Urothelium cell line (cell line): ENCODE results near the gene NARS2.
A peak's percentile ranks its signal among the peaks of the same experiment; 100 is the strongest.
"Not testable (repeated sequence)": the region's sequence is repeated elsewhere in the genome, so short reads cannot be mapped to it uniquely, and the experiment has no call there.

Experiments
- DNase-seq: peaks from one replicate; pipeline ENCODE4 v3.0.0; 2011; ENCODE audit warnings: low spot score, mixed read lengths
- FAIRE-seq: peaks from 2 replicates; lab custom pipeline; 2011; peaks lifted over from hg19 to GRCh38; lab: Jason Lieb, UNC

Gene NARS2, protein sequence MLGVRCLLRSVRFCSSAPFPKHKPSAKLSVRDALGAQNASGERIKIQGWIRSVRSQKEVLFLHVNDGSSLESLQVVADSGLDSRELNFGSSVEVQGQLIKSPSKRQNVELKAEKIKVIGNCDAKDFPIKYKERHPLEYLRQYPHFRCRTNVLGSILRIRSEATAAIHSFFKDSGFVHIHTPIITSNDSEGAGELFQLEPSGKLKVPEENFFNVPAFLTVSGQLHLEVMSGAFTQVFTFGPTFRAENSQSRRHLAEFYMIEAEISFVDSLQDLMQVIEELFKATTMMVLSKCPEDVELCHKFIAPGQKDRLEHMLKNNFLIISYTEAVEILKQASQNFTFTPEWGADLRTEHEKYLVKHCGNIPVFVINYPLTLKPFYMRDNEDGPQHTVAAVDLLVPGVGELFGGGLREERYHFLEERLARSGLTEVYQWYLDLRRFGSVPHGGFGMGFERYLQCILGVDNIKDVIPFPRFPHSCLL

DNA sequence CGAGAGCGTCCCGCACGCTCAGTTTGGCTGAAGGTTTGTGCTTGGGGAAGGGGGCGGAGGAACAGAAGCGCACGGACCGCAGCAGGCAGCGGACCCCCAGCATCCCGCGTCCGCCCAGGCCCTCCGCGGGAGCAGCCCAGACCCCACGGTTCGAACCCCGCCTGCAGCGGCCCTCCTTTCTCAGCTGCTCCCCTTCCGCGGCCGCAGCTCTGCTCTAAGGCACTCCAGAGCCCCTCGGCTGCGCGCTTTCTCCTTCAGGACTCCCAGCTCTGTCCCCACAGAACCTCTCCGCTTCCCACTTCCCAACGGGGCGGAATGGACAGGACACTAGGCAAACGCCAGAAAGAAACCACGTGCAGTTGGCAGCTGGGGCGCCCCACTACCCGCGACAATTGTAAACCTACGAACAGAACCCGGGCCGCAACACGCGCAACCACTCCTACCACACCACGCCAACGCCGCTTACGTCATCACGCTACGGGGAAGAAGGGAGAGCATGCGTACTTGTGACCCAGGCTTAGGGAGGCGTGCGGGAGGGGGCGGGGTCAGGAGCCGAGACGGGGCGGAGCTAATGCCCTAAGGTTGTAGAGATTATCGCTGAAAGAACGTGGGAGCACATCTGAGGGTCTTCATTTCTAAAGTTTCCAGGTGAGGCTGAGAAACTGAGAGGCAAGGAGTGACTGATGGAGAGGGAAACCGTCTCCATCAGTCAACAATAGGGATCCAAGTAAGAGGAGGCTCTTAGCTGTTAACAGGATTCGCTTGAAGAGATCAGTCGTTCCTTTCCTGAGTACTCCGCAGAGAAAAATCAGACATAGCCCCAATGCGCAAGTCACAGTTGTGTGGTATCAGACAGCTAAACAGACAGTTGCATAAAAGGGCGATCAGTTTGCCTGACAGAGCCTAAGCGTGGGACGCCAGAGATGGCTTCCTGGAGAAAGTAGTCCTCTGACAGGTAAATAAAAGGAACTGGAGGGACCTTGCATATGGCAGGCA, at the start of gene NARS2:
Gene NARS2 (minus strand): TSS at position 479 of the 996 bp plus-strand sequence. CDS start 376 bp downstream, at position 103.
- DNase-seq: peak; percentile 99
- peak; percentile 94 for FAIRE-seq

DNA sequence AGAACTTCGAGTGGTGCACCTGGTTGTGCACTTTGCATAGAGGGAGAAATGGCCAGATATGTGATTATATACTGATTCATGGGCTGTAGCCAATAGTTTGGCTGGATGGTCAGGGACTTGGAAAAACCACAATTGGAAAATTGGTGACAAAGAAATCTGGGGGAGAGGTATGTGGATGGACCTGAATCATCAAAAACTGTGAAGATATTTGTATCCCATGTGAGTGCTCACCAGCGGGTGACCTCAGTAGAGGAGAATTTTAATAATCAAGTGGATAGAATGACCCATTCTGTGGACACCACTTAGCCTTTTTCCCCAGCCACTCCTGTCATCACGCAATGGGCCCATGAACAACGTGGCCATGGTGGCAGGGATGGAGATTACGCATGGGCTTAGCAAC, 48.0 kb upstream of the NARS2 start:
- no peak for DNase-seq
- FAIRE-seq: no peak

DNA sequence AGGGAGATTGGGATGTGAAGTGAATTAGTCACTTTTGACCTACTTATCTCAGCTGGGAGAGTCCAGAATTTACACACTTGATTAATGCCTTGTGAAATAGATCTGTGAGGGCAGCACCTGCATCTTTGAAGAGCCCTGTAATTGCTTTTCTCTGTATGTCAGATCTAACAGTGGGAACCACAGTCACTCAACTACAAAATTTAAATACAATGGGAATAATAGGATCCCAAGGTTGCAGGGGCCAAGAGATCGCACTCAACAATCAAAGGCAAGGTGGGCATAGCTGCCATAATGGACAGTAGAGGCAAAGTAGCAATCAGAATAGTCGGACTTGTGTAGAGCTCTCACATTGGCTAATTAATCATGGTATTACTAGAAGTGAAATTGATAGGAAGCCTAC, 45.5 kb upstream of the NARS2 start:
- FAIRE-seq (no peak), DNase-seq (no peak)

DNA sequence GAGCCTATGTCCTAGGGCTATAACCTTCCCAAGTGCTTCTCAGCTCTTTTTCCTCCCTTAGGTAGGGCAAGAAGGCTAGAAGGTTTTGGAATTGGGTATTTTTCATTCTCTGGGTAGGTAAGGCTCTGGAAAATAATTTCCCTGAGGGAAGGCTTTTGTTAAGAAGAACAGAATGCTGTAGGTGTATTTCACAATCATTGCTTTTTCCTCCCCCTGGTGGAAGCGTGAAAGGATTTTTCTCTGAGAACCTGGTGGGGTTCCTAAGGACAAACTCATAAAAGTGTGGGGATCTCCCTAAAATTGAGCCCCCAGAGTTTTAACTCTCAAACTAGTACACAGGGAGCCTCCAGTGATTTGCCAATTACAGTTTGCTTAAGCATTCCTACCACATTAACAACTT, 41.1 kb upstream of the NARS2 start:
- DNase-seq (no peak), FAIRE-seq (no peak)

DNA sequence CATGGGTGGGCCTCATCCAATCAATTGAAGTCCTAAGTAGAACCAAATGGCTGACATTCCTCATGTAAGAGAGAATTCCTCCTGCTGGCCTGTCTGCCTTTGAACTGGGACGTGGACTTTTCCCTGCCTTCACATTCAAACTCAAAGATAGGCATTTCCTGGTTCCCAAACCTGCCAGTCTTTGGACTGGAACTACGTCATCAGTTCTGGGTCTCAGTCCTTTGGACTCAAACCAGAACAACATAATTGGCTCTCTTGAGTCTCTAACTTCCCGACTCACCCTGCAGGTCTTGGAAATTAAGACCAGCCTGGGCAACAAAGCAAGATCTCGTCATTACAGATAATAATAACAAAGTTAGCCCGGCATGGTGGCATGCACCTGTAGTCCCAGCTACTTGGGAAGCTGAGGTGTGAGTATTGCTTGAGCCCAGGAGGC, 38.7 kb upstream of the NARS2 start:
- no peak for DNase-seq
- FAIRE-seq: peak; percentile 70

DNA sequence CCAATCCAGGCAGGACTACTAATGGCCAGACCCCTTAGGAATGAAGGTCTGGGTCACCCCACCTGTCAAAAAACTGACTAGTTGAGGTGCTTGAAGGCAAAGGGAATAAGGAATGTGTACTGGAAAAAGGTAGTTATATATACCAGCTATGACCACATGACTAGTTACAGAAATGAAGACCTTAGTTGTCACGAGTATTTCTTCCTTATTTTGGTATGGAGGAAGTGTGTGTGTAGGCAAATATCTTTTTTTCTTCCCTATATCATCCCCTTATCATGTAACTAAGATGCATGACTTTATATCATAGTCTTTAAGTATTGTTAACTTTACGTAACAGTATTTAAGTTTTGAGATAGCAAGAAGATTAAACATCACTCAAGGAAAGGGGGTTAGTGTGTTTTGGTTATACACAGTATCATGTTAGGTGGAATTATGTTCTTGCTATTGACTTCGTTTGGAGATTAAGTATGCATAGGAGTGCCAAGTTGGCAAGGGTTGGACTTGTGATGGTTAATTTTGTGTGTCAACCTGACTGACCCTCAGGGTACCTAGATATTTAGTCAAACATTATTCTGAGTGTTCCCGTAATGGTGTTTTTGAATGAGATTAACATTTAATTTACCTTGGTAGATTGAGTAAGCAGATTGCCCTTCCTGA, 38.2 kb upstream of the NARS2 start:
- DNase-seq (no peak), FAIRE-seq (no peak)

DNA sequence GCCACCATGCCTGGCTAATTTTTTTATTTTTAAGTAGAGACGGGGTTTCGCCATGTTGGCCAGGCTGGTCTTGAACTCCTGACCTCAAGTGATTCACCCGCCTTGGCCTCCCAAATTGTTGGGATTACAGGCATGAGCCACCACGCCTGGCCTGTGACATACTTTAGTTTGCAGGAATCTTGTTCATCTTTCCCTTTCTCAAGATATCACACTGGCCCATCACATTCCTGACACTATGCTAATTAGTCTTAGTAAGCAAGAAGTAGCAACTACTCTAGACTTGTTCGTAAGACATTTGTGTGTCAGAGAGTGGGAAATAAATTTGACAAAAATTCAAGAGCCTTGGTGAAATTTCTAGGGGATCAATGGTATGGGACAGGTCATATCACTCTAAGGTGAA, 34.7 kb upstream of the NARS2 start:
- FAIRE-seq, DNase-seq: not testable (repeated sequence)

DNA sequence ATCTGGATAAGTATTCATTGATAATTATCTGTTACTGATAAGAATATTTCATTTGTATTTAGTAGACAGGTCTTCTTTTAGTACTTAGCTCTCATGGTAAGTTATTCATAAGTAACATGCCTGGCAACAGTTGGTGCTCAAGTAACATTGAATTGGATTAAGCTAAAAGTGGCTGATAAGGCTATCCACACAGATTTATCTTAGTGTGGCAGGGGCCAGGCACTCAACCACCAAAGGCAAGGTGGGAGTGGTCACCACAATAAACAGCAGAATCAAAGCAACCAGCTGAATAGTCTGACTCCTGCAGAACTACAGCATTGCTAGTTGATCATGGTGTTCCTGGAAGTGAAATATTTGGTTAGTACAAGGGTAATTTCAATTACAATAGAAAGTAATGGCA, 33.0 kb upstream of the NARS2 start:
- DNase-seq: no peak
- FAIRE-seq: no peak

DNA sequence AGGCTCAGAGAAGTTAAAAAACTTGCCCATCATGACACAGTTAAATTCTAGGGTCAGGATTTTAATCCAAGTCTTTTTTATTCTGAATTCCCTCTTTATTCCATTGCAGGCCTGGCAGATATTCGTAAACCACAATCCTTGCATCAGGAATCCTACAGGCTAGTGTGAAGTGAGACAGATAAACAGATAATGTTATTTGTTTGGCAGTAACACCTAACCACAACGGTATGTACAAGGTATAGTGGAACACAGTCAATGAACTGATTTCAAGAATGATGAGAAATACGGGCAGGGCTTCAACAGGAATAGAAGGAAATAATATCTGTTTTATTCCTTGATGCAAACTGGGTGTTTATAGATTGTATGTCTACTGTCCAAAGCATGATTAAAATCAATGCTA, 32.0 kb upstream of the NARS2 start:
- FAIRE-seq (no peak), DNase-seq (no peak)

DNA sequence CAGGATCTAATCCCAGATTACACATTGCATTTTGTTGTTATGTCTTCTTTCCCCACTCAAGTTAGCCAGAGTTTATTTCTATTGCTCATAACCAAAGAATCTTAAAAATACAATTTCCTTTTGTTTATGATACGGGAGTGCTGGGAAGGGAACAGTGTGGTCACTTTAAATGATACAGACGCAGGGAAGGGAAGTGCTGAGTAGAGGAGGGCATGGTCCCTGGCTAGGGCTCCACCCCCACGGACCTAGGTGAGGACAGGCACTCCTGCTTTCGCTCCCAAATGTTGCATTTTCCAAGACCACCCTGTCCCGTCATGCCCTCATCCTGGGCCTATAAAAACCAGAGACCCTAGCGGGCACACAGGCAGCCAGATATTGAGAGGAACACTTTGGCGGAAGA, 30.6 kb upstream of the NARS2 start:
- no peak for DNase-seq

DNA sequence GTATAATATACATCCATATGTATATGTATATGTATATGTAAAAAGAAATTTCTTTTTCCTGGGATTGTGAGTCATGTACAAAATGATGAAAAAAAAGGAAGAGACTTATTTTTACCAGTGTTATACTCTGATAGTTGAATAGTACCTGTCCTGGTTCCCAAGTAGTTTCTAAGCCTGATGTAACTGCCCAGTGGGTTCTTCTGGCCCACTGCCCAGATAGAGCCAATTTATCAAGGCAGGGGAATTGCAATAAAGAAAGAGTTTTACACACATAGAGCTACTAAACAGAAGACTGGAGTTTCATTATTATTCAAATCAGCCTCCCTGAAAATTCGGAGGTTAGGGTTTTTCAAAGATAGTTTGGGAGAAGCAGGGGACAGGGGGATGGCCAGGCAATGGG, 29.1 kb upstream of the NARS2 start:
- FAIRE-seq (no peak), DNase-seq (no peak)

More for the DNA sequence above, 30.6 kb upstream of the NARS2 start:
- FAIRE-seq: no peak

DNA sequence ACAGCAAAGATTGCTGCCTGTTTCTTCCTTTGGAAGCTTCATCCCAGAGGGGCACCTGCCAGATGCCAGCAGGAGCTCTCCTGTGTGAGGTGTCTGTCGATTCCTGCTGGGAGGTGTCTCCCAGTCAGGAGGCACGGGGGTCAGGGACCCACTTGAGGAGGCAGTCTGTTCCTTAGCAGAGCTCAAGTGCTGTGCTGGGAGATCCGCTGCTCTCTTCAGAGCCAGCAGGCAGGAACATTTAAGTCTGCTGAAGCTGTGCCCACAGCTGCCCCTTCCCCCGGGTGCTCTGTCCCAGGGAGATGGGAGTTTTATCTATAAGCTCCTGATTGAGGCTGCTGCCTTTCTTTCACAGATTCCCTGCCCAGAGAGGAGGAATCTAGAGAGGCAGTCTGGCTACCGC, 28.1 kb upstream of the NARS2 start:
- DNase-seq, FAIRE-seq: not testable (repeated sequence)

DNA sequence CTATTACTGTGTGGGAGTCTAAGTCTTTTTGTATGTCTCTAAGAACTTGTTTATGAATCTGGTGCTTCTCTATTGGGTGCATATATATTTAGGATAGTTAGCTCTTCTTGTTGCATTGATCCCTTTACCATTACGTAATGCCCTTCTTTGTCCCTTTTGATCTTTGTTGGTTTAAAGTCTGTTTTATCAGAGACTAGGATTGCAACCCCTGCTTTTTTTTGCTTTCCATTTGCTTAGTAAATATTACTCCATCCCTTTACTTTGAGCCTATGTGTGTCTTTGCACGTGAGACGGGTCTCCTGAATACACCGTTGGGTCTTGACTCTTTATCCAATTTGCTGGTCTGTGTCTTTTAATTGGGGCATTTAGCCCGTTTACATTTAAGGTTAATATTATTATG, 26.4 kb upstream of the NARS2 start:
- not testable (repeated sequence) for DNase-seq, FAIRE-seq

DNA sequence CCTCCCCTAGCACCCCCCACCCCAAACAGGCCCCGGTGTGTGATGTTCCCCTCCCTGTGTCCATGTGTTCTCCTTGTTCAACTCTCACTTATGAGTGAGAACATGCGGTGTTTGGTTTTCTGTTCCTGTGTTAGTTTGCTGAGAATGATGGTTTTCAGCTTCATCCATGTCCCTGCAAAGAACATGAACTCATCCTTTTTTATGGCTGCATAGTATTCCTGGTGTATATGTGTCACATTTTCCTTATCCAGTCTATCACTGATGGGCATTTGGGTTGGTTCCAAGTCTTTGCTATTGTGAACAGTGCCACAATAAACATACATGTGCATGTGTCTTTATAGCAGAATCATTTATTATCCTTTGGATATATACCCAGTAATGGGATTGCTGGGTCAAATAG, 22.9 kb upstream of the NARS2 start:
- FAIRE-seq, DNase-seq: not testable (repeated sequence)

DNA sequence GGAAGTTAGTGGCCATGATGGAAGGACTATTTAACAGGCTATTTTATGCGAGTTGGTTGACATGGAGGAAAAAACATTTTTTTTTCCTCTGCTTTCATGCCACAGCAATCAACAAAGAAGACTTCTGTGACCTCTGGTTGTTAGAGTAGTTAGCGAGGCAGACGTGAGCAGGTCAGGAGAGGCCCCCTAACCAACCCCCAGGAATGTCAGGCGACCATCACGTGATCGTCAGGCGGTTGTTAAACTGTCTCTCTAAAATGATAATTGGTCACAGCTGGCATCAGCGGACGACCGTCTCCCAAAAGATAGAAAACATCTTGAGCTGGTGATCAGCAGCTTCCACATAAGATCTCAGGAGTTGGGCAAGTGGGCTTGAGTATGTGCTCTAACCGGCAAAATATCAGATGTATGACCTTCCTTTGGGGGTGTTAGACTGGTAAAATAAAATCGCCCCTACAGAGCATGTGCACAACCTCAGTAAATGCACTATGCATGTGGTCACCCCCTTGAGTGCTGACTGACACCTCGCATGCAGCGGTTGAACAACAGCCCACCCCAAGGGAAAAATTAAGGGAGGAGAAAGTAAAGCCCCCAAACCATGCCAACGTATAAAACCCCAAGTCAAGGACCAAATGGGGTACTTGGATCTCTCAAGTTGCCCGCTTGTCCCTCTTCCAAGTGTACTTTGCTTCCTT, 20.9 kb upstream of the NARS2 start:
- FAIRE-seq (no peak), DNase-seq (no peak)

DNA sequence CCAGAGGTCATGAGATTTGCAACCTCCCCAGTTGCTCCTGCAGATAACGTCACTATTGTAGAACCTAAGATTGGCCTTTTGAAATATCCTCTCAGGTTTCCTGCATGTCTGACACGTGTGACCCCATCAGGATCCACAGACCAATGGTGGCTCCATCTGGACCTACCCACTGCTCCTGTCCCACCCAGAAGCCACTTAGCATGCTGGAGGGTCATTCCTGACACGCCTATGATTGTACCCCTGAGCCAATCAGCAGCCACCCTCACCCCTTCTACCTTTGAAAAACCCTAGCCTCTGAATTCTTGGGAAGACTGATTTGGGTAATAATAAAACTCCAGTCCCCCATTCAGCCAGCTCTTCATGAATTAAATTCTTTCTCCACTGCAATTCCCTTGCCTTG, 20.1 kb upstream of the NARS2 start:
- no peak for FAIRE-seq

DNA sequence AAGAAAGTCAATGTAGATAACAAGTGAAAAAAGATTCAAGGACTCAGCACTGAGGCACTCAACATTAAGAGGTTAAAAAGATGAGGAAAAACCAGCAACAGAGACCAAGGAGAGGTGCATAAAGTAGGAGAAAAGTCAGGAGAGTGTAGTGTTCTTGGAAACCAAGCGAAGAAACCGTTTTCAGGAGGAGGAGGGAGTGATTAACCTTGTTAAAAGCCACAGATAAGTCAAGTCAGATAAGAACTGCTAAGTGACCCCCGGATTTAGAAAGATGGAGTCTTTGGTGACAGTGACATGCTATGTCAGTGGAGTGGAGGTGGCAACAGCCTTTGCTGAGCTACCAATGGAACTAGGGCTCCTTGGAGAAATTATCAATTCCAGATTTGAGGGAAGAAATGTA, 13.9 kb upstream of the NARS2 start:
- DNase-seq (no peak), FAIRE-seq (no peak)

More for the DNA sequence above, 20.1 kb upstream of the NARS2 start:
- DNase-seq: no peak

DNA sequence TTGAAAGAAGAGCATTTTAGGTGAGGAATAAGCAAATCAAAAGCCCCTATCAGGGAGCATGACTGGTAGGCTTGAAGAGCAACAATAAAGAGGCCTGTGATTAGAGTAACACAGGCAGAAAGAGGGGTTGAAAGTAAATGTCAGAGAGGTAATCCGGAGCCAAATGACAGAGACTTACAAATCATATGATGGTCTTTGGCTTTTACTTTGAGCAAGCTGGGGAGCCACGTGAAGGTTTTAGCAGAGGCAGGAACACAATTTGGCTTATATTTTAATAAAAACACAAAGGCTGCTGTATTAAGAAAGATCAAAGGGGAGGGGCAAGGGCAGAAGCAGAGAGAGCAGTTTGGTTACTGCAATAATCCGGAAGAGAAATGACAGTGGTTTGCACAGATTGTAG, 12.8 kb upstream of the NARS2 start:
- DNase-seq: no peak
- FAIRE-seq: no peak

DNA sequence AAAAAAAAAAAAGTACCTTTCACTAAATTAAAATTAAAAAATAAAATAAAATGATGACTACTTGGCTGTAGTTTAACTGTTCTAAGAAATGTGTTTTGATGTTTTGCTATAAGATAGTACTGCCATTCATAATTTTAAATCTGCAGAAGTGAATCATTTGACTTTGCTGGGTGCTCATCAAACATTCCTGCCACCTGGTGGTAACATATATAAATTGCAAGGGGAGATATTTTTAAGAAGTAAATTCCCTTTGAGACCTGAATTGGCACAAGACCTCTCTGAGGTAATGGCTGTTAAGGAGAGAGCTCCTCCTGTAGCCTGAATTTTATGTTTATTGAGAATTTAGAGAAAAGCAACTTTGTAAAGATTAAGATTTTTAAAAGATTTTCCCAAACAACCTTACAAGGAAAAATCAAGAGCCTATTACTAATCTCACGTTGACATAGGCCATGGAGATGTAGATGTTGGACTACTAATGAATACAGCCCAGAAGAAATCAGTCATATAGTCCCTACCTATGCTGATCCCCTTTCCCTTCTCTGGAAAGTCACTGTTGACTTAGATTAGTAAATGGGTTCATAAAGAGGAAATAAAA, 11.9 kb upstream of the NARS2 start:
- FAIRE-seq (no peak), DNase-seq (peak; percentile 30)

DNA sequence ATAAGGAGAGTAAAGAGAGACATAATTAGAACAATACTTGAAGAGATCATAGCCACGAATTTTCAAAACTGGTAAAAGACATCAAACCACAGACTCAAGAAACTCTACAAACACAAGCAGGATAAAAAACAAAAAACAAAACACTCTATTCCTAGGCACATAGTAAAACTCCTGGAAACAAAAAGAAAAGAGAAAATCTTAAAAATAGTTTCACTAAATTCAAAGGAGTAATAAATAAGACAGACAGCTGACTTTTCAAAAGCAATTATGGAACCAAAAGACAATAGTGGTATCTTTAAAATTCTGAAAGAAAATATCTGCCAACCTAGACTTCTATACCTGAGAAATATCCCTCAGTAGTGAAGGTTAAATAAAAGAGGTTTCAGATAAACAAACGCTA, 9.2 kb upstream of the NARS2 start:
- FAIRE-seq (no peak), DNase-seq (no peak)
